Fibroblast of lung (primary cell): Measurements from ENCODE around the gene HM13. TPM values are rescaled to one million over a fixed set of nuclear protein-coding genes. Genes with fewer than 3 reads are reported as not detected.
A peak's percentile ranks its signal among the peaks of the same experiment; 100 is the strongest.
"Not testable (repeated sequence)": the region's sequence is repeated elsewhere in the genome, so short reads cannot be mapped to it uniquely, and the experiment has no call there.

Experiments
- DNase-seq, 2 donors: peaks; one replicate each; pipeline versions ENCODE4 v3.0.0 to v3.0.0-alpha.2; 2010; ENCODE audit warnings: low read depth in 2 of 2
- H2AFZ ChIP-seq: 2 replicates; pipeline ENCODE4 v1.5.1; 2012; ENCODE audit warnings: low read length, control low read depth, inconsistent platforms
- H3K27ac ChIP-seq: 2 replicates; pipeline ENCODE4 v1.5.1; 2011; ENCODE audit warnings: low read length, control low read depth; ENCODE audit not compliant: insufficient read depth
- H3K27me3 ChIP-seq: 2 replicates; pipeline ENCODE4 v1.5.1; 2011; ENCODE audit warnings: mild to moderate bottlenecking, low read length; ENCODE audit not compliant: control insufficient read depth, insufficient read depth
- H3K36me3 ChIP-seq: 2 replicates; pipeline ENCODE4 v1.5.1; 2011; ENCODE audit warnings: low read length; ENCODE audit not compliant: control insufficient read depth, insufficient read depth
- H3K4me1 ChIP-seq: 2 replicates; pipeline ENCODE4 v1.5.1; 2011; ENCODE audit warnings: low read length; ENCODE audit not compliant: control insufficient read depth, insufficient read depth; ENCODE audit errors: extremely low read depth
- H3K4me2 ChIP-seq: 2 replicates; pipeline ENCODE4 v1.5.1; 2011; ENCODE audit warnings: low read length, control low read depth; ENCODE audit not compliant: insufficient read depth; ENCODE audit errors: extremely low read depth
- H3K4me3 ChIP-seq, 4 experiments: fragments of 200-600 bp in 1 of 4; sonication (generic) in 1 of 4; replicated peaks in 1 of 4; 2 replicates each; pipeline ENCODE4 v1.5.1; 2011 to 2016; ENCODE audit warnings: low read length in 4 of 4, low read depth in 3 of 4, mild to moderate bottlenecking in 3 of 4, control low read depth in 2 of 4, inconsistent platforms in 1 of 4, mixed read lengths in 1 of 4; ENCODE audit not compliant: insufficient read depth in 1 of 4; ENCODE audit errors: control extremely low read depth in 1 of 4
- H3K79me2 ChIP-seq: 2 replicates; pipeline ENCODE4 v1.5.1; 2012; ENCODE audit warnings: mild to moderate bottlenecking, low read length, inconsistent platforms; ENCODE audit not compliant: control insufficient read depth, insufficient read depth
- H3K9ac ChIP-seq: 2 replicates; pipeline ENCODE4 v1.5.1; 2011; ENCODE audit warnings: mild to moderate bottlenecking, low read length, control low read depth; ENCODE audit not compliant: insufficient read depth
- H3K9me3 ChIP-seq: 2 replicates; pipeline ENCODE4 v1.5.1; 2012; ENCODE audit warnings: low read depth, low read length; ENCODE audit not compliant: control insufficient read depth, insufficient read depth
- H4K20me1 ChIP-seq: 2 replicates; pipeline ENCODE4 v1.5.1; 2011; ENCODE audit warnings: low read length; ENCODE audit not compliant: control insufficient read depth, insufficient read depth; ENCODE audit errors: extremely low read depth
- EZH2 ChIP-seq: IDR thresholded peaks from 2 replicates; pipeline ENCODE4 v1.5.1; 2012; ENCODE audit warnings: low read length, control low read depth, mild to moderate bottlenecking; ENCODE audit errors: missing control alignments
- polyA plus RNA-seq, 2 donors: library from polyadenylated mRNA; depleted of rRNA in 1 of 2; stranded (reverse) in 1 of 2; unstranded in 1 of 2; fragments of >200 nt; gene quantifications; 2 replicates each; pipeline ENCODE4 v1.2.1, GENCODE V29; 2011 to 2012; ENCODE audit warnings: missing spikeins in 1 of 2
- total RNA-seq: library from RNA; depleted of rRNA; stranded (reverse); fragments of >200 nt; gene quantifications from 2 replicates; pipeline ENCODE4 v1.2.1, GENCODE V29; 2014
- TF ChIP-seq, protein P1 (sequence below), 2 donors: IDR thresholded peaks in 1 of 2; conservative IDR thresholded peaks in 1 of 2; 1 replicate in 1 of 2; 2 replicates in 1 of 2; pipeline ENCODE4 v1.5.1; 2011 to 2012; ENCODE audit warnings: low read length in 2 of 2, control low read depth in 1 of 2, inconsistent platforms in 1 of 2, low read depth in 1 of 2, mild to moderate bottlenecking in 1 of 2

HM13 gene
- total and polyA plus RNA-seq, 2 donors (not counting 1 experiment from before 2014, with no cell fraction given), result 52.5 to 157 TPM

GRCh38 chr20:31537890-31538289 is 23.6 kb downstream of the HM13 start:
- Histone ChIP-seq H3K27me3 (no peaks in the 10 kb centered on the region), H4K20me1 (no peaks in the 10 kb centered on the region), H3K79me2 (peaks cover 9% of the 10 kb centered on the region), H2AFZ (no peak overlapping the region), H3K4me3 (no peak overlapping the region), H3K4me2 (no peak overlapping the region), H3K9ac (no peak overlapping the region), H3K27ac (no peak overlapping the region), H3K9me3 (no peaks in the 10 kb centered on the region), H3K36me3 (peaks cover 24% of the 10 kb centered on the region), H3K4me1 (peaks cover 17% of the 10 kb centered on the region)
- TF ChIP-seq, protein P1, sequence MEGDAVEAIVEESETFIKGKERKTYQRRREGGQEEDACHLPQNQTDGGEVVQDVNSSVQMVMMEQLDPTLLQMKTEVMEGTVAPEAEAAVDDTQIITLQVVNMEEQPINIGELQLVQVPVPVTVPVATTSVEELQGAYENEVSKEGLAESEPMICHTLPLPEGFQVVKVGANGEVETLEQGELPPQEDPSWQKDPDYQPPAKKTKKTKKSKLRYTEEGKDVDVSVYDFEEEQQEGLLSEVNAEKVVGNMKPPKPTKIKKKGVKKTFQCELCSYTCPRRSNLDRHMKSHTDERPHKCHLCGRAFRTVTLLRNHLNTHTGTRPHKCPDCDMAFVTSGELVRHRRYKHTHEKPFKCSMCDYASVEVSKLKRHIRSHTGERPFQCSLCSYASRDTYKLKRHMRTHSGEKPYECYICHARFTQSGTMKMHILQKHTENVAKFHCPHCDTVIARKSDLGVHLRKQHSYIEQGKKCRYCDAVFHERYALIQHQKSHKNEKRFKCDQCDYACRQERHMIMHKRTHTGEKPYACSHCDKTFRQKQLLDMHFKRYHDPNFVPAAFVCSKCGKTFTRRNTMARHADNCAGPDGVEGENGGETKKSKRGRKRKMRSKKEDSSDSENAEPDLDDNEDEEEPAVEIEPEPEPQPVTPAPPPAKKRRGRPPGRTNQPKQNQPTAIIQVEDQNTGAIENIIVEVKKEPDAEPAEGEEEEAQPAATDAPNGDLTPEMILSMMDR (conservative IDR thresholded peaks at IDR 0.05 in 1 of 2, IDR thresholded peaks at IDR 0.05 in 1 of 2; ENCODE audit: low read depth in 1 of 2, low read length in 2 of 2), result no peak
- DNase-seq, result no peak

DNA sequence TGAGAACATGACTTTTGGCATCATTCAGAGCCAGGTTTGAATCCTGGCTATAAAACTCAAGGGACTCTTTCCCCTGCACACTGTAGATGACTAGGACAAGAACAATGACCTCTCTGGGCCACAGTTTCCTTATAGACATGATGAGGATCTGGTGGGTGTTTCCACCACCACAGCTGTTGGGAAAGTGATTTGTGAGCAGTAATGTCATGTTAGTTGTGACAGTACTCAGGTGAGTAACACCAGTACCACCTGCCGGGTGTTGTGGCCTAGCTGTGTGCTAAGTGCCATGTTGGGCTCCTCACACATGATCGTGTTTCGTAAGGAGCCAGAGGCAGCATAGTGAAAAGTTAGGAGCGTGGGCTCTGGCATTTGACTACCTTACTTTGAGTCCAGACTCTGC is 24.1 kb downstream of the HM13 start:
- H3K4me2 ChIP-seq, result no peak overlapping the region
- H3K27ac ChIP-seq, result no peak overlapping the region
- H3K27me3 ChIP-seq, result no peaks in the 10 kb centered on the region
- no peak for TF ChIP-seq EZH2
- TF ChIP-seq, protein P1 (conservative IDR thresholded peaks at IDR 0.05 in 1 of 2, IDR thresholded peaks at IDR 0.05 in 1 of 2; ENCODE audit: low read depth in 1 of 2, low read length in 2 of 2), result no peak
- peaks cover 17% of the 10 kb centered on the region for H3K4me1 ChIP-seq
- H3K4me3 ChIP-seq, result no peak overlapping the region
- H3K9ac ChIP-seq, result no peak overlapping the region
- H2AFZ ChIP-seq, result no peak overlapping the region
- H4K20me1 ChIP-seq, result no peaks in the 10 kb centered on the region
- peaks cover 9% of the 10 kb centered on the region for H3K79me2 ChIP-seq
- no peak for DNase-seq
- no peaks in the 10 kb centered on the region for H3K9me3 ChIP-seq
- peaks cover 24% of the 10 kb centered on the region for H3K36me3 ChIP-seq

- Histone ChIP-seq H3K36me3 (peaks cover 24% of the 10 kb centered on the region), H3K4me1 (peaks cover 24% of the 10 kb centered on the region), H3K27ac (peak overlapping the region; percentile 44)
- H3K4me3 ChIP-seq, DNase-seq, H3K27me3 ChIP-seq, H3K79me2 ChIP-seq, H3K9me3 ChIP-seq, H2AFZ ChIP-seq, H3K4me2 ChIP-seq, H4K20me1 ChIP-seq, H3K9ac ChIP-seq: not testable (repeated sequence)
These were observed 25.4 kb downstream of the HM13 start for GRCh38 chr20:31539636-31540035.
